Panc1 (cell line): Measurements from ENCODE around the gene ADAMTS13. TPM values are rescaled to one million over a fixed set of nuclear protein-coding genes. Genes with fewer than 3 reads are reported as not detected.

Experiments used
- ATAC-seq: fragments of 200-7000 bp; cut with Tn5 transposase; 2 replicates; pipeline ENCODE4 v1.9.1; 2020; ENCODE audit warnings: mild to moderate bottlenecking, moderate library complexity
- BruUV-seq: library from RNA; stranded (reverse); fragments of 400-500 nt; replicated peaks from 2 replicates; lab custom pipeline; 2021; lab: Mats Ljungman, UMichigan
- CTCF ChIA-PET: fragments of 300-600 bp; sonication (Branson Sonifier 250); formaldehyde crosslinking; loops from one replicate; lab custom pipeline; 2022; ENCODE audit warnings: antibody characterized with exemption; lab: Charles Lee
- POLR2A ChIA-PET: fragments of 300-600 bp; sonication (Branson Sonifier 250); formaldehyde crosslinking; loops from one replicate; lab custom pipeline; 2022; ENCODE audit warnings: antibody characterized with exemption; lab: Charles Lee
- DNase-seq: peaks from one replicate; pipeline ENCODE4 v3.0.0-alpha.2; 2010; ENCODE audit warnings: low read depth, low spot score
- H3K27ac ChIP-seq: 2 replicates; pipeline ENCODE4 v1.5.1; 2011; ENCODE audit warnings: mild to moderate bottlenecking, low read length, inconsistent platforms
- H3K27me3 ChIP-seq: fragments of 200-500 bp; sonication (Bioruptor generic); 2 replicates; pipeline ENCODE4 v1.6.0; 2014; ENCODE audit warnings: low read length, inconsistent platforms; ENCODE audit not compliant: control insufficient read depth, insufficient read depth
- H3K36me3 ChIP-seq: fragments of 200-500 bp; sonication (Bioruptor generic); 2 replicates; pipeline ENCODE4 v1.5.1; 2014; ENCODE audit warnings: inconsistent platforms, mild to moderate bottlenecking, low read length, moderate library complexity; ENCODE audit not compliant: control insufficient read depth, insufficient read depth
- H3K4me1 ChIP-seq: 2 replicates; pipeline ENCODE4 v1.5.1; 2011; ENCODE audit warnings: inconsistent platforms, mild to moderate bottlenecking, low read length, moderate library complexity; ENCODE audit not compliant: control insufficient read depth, insufficient read depth
- H3K4me3 ChIP-seq, 2 experiments: 2 replicates each; pipeline ENCODE4 v1.5.1; 2011 to 2012; ENCODE audit warnings: low read depth in 2 of 2, low read length in 2 of 2, mild to moderate bottlenecking in 2 of 2, inconsistent platforms in 1 of 2, moderate library complexity in 1 of 2
- H3K9me3 ChIP-seq: fragments of 200-500 bp; sonication (Bioruptor generic); 2 replicates; pipeline ENCODE4 v1.5.1; 2014; ENCODE audit warnings: low read depth, mild to moderate bottlenecking, inconsistent platforms, low read length, moderate library complexity; ENCODE audit not compliant: control insufficient read depth, insufficient read depth
- POLR2AphosphoS5 ChIP-seq: IDR thresholded peaks from 2 replicates; pipeline ENCODE4 v1.6.1; 2012; ENCODE audit warnings: mild to moderate bottlenecking, low read depth, low read length, moderate library complexity
- REST ChIP-seq, 2 experiments: IDR thresholded peaks; 2 replicates each; pipeline ENCODE4 v1.6.1; 2011 to 2012; ENCODE audit warnings: low read depth in 2 of 2, control low read depth in 1 of 2, low read length in 1 of 2, mild to moderate bottlenecking in 1 of 2, moderate library complexity in 1 of 2; ENCODE audit not compliant: insufficient read depth in 1 of 2
- SIN3A ChIP-seq: IDR thresholded peaks from 2 replicates; pipeline ENCODE4 v1.6.1; 2012; ENCODE audit warnings: low read depth, mild to moderate bottlenecking, low read length, moderate library complexity, borderline replicate concordance; ENCODE audit not compliant: insufficient read depth
- TCF7L2 ChIP-seq: IDR thresholded peaks from 2 replicates; pipeline ENCODE4 v1.6.1; 2011; ENCODE audit warnings: mild to moderate bottlenecking, low read depth, low read length, inconsistent platforms
- in situ Hi-C: cut with HindIII; loops from 2 replicates; pipeline ENCODE4 v1.10.0; 2016; ENCODE audit warnings: low sequenced_read_pairs, low pct_unique_long_range_greater_than_20kb
- intact Hi-C: fragments of 100-400 bp; cut with micrococcal nuclease; formaldehyde crosslinking; loops from one replicate; pipeline ENCODE4 v1.10.0; 2022; ENCODE audit not compliant: unreplicated experiment
- total RNA-seq: library from RNA; stranded (reverse); gene quantifications from one replicate; pipeline ENCODE4 v1.2.1, GENCODE V29; 2021; ENCODE audit not compliant: unreplicated experiment
- TF ChIP-seq, protein P1 (sequence below): fragments of 450-650 bp; IDR thresholded peaks from 2 replicates; pipeline ENCODE4 v1.5.1; 2017; ENCODE audit warnings: mild to moderate bottlenecking

The ADAMTS13 gene
- total RNA-seq, 1 experiment from 2014 or later: 3.4 TPM

DNA sequence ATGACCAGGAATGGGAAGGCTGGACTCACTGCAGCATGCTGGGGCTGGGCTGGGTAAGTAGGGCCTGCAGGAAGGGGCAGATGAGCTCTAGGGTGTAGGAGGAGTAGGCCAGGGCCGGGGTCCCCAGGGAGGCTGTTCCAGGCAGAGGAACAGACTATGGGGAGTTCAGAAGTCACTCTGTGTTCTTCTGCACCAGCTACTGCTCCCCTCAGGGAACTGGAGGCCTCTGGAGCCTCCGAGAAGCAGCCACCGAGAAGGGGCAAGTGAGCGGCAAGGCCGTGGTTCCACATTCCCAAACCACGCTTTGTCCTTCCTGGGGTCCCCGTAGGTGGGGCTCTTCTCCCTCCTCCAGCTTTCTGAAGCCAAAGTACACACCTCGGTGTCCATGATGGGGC lies 65.2 kb downstream of the ADAMTS13 start:
- Histone ChIP-seq H3K4me3 (no peak overlapping the region), H3K27me3 (no peaks in the 10 kb centered on the region), H3K4me1 (peaks cover 2% of the 10 kb centered on the region; the same call in 1 of the 2 replicates), H3K36me3 (no peaks in the 10 kb centered on the region), H3K27ac (no peak overlapping the region), H3K9me3 (no peaks in the 10 kb centered on the region)
- DNase-seq (no peak), ATAC-seq (no peak)
- CTCF ChIA-PET: interaction anchor here (0.6 kb wide), 1 partner anchor 61 kb away, joined by 4 read pairs; no protein-coding TSS in a partner anchor
- TF ChIP-seq POLR2AphosphoS5 (no peak), TCF7L2 (no peak), SIN3A (no peak), REST (IDR thresholded peaks at IDR 0.05; ENCODE audit: insufficient read depth in 1 of 2, low read depth in 2 of 2, low read length in 1 of 2) (no peak)
- TF ChIP-seq, protein P1, sequence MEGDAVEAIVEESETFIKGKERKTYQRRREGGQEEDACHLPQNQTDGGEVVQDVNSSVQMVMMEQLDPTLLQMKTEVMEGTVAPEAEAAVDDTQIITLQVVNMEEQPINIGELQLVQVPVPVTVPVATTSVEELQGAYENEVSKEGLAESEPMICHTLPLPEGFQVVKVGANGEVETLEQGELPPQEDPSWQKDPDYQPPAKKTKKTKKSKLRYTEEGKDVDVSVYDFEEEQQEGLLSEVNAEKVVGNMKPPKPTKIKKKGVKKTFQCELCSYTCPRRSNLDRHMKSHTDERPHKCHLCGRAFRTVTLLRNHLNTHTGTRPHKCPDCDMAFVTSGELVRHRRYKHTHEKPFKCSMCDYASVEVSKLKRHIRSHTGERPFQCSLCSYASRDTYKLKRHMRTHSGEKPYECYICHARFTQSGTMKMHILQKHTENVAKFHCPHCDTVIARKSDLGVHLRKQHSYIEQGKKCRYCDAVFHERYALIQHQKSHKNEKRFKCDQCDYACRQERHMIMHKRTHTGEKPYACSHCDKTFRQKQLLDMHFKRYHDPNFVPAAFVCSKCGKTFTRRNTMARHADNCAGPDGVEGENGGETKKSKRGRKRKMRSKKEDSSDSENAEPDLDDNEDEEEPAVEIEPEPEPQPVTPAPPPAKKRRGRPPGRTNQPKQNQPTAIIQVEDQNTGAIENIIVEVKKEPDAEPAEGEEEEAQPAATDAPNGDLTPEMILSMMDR: no peak
- no TSS peak for BruUV-seq
- POLR2A ChIA-PET: no interaction called here
- in situ Hi-C loops (no loop called here), intact Hi-C loops (loop anchor here (10.0 kb wide), 1 partner anchor 133 kb away; the partner anchor contains the start of genes SURF1 and SURF2)

GRCh38 chr9:133488686-133489252 lies 66.6 kb downstream of the ADAMTS13 start:
- DNase-seq: no peak
- Histone ChIP-seq H3K27ac (no peak overlapping the region), H3K27me3 (no peaks in the 10 kb centered on the region), H3K36me3 (no peaks in the 10 kb centered on the region), H3K4me1 (peaks cover 2% of the 10 kb centered on the region; the same call in 1 of the 2 replicates), H3K9me3 (no peaks in the 10 kb centered on the region), H3K4me3 (no peak overlapping the region)
- intact Hi-C loops: loop anchor here (10.0 kb wide), 1 partner anchor 134 kb away; the partner anchor contains the start of genes SURF1 and SURF2
- ATAC-seq: no peak
- no TSS peak for BruUV-seq
- TF ChIP-seq POLR2AphosphoS5: no peak
- CTCF ChIA-PET: interaction anchor here (0.6 to 0.7 kb wide), 2 partner anchors 64 to 131 kb away, joined by 3 to 5 read pairs; no protein-coding TSS in a partner anchor
- in situ Hi-C loops: no loop called here
- POLR2A ChIA-PET: no interaction called here
